Adrenal gland (tissue), 12 donors: Measurements from ENCODE around the gene CLEC2L. TPM values are rescaled to one million over a fixed set of nuclear protein-coding genes. Genes with fewer than 3 reads are reported as not detected.
"Not testable (repeated sequence)": the region's sequence is repeated elsewhere in the genome, so short reads cannot be mapped to it uniquely, and the experiment has no call there.

Experiments used
- DNase-seq, 7 donors: peaks; one replicate each; pipeline ENCODE4 v3.0.0-alpha.2; 2019 to 2020
- H3K27ac ChIP-seq, 5 donors: fragments of 200-600 bp; sonication (generic) in 4 of 5; 1 replicate in 3 of 5; 2 replicates in 2 of 5; pipeline versions ENCODE4 v1.5.1 to v1.8.0; 2016 to 2020; ENCODE audit warnings: mild to moderate bottlenecking in 1 of 5
- H3K27me3 ChIP-seq: fragments of 200-600 bp; 2 replicates; pipeline ENCODE4 v1.8.0; 2021
- H3K36me3 ChIP-seq, 2 donors: fragments of 200-600 bp; replicated peaks in 1 of 2; 1 replicate in 1 of 2; 2 replicates in 1 of 2; pipeline versions ENCODE4 v1.5.1 to v1.8.0; 2018 to 2022
- H3K4me1 ChIP-seq, 2 donors: fragments of 200-600 bp; replicated peaks in 1 of 2; 1 replicate in 1 of 2; 2 replicates in 1 of 2; pipeline versions ENCODE4 v1.5.1 to v1.8.0; 2018 to 2021
- H3K4me3 ChIP-seq, 4 donors: fragments of 200-600 bp; sonication (generic) in 3 of 4; one replicate each; pipeline ENCODE4 v1.5.1; 2016 to 2018
- H3K9me3 ChIP-seq, 3 donors: fragments of 200-600 bp; sonication (generic) in 1 of 3; replicated peaks in 1 of 3; 1 replicate in 2 of 3; 2 replicates in 1 of 3; pipeline versions ENCODE4 v1.5.1 to v1.8.0; 2016 to 2021
- CTCF ChIP-seq, 6 experiments: fragments of 450-650 bp in 4 of 6; fragments of 200-600 bp in 2 of 6; sonication (generic) in 1 of 6; IDR thresholded peaks; 1 replicate in 5 of 6; 2 replicates in 1 of 6; pipeline versions ENCODE4 v1.5.1 to v1.8.0; 2016 to 2021; ENCODE audit warnings: antibody characterized with exemption in 6 of 6, mild to moderate bottlenecking in 2 of 6, moderate library complexity in 1 of 6
- POLR2A ChIP-seq, 2 donors: fragments of 450-650 bp; IDR thresholded peaks; one replicate each; pipeline ENCODE4 v1.6.1; 2017; ENCODE audit warnings: antibody characterized with exemption in 2 of 2, mild to moderate bottlenecking in 2 of 2, moderate library complexity in 1 of 2
- WGBS, 4 donors: extraction: QIAGEN DNeasy Blood & Tissue Kit in 2 of 4; methylation state at CpG; one replicate each; pipeline versions ENCODE4 v1.1.5 to v1.1.7; 2013 to 2017; 5-methylcytosine and 5-hydroxymethylcytosine counted together
- intact Hi-C, 2 donors: fragments of 100-400 bp; cut with DNase I; formaldehyde crosslinking; loops; one replicate each; pipeline versions ENCODE4 v1.14.1 to v1.15.0; 2022 to 2023
- polyA plus RNA-seq, 3 donors: library from polyadenylated mRNA; stranded (reverse); fragments of 200-250 nt in 2 of 3; fragments of 350-450 nt in 1 of 3; fragmentation: Illumina TruSeq in 1 of 3; extraction: RNeasy Lipid Tissue Mini Kit (QIAGEN cat#74804) in 1 of 3; gene quantifications; one replicate each; pipeline ENCODE4 v1.2.3, GENCODE V29; 2013 to 2014
- total RNA-seq, 9 donors: library from RNA; depleted of rRNA in 4 of 9; stranded (reverse); fragments of >200 nt in 4 of 9; fragments of 120-200 nt in 1 of 9; fragmentation: NEBNext Ultra II Directional in 1 of 9; extraction: Animal tissue kit (Norgen Biotek cat#: 25700) in 1 of 9; gene quantifications; one replicate each; pipeline versions ENCODE4 v1.1.0 to v1.2.4, GENCODE V29; 2013 to 2023
- donor health status: healthy with polysubstance abuse.
- donor health status: Bipolar disorder and iron deficiency.
- donor health status: DM: yes; HTN: yes; CAD: no.
- donor health status: DM: no; HTN: no; CAD: no.
- donor health status: DM: no; HTN: no; CAD: no.
- donor health status: DM: yes; HTN: yes; CAD: no.

CLEC2L gene
- total and polyA plus RNA-seq, 12 donors = 0.06 to 0.18 TPM; not detected in 10

DNA sequence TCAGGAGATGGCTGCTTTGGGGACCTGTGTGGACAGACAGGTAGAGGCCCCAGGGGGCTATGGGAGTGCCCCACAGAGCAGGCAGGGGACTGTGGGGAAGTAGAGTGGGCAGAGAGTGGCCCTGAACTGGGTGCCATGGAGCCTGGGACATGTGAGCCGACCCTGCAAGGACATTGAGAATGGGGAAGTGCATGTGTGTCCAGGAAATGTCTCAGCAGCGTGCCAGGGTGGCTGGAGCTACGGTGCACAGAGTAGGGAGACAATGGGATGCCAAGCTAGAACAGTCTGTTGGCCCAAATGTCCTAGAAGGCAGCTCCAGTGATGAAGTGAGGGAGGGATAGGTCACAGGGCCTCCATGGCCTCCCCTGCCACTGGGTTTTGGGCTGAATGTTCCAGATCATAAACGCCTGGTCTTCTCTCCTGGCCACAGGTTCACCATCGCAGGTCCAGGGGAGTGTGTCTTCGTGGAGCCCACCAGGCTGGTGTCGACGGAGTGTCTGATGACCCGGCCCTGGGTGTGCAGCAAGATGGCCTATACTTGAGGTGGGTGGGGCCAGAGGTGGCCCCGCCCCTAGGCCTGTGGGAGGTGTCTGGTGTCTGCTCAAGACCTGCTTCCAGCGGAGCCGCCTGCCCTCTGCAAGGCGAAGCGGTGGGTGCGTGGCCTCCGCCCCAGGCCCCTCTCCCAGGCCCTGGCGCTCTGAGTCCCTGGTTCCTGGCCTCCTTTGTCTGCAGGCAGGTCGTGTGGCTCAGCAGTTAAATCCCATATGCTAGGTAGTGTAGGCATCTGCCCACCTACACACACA, 20.5 kb downstream of the CLEC2L start:
- Histone ChIP-seq H3K4me3 (no peak overlapping the region), H3K4me1 (no peaks in the 10 kb centered on the region), H3K27me3 (no peaks in the 10 kb centered on the region), H3K27ac (no peak overlapping the region), H3K36me3 (no peaks in the 10 kb centered on the region), H3K9me3 (no peaks in the 10 kb centered on the region)
- no peak for TF ChIP-seq POLR2A (IDR thresholded peaks at IDR 0.05)
- TF ChIP-seq CTCF (IDR thresholded peaks at IDR 0.05) = no peak
- intact Hi-C loops = no loop called here
- DNase-seq = peak in 1 of 7 donors; percentile 10
- WGBS, 4 donors = 55 to 88% (median 84%) methylated on average over 3 to 18 of the region's 18 CpGs

DNA sequence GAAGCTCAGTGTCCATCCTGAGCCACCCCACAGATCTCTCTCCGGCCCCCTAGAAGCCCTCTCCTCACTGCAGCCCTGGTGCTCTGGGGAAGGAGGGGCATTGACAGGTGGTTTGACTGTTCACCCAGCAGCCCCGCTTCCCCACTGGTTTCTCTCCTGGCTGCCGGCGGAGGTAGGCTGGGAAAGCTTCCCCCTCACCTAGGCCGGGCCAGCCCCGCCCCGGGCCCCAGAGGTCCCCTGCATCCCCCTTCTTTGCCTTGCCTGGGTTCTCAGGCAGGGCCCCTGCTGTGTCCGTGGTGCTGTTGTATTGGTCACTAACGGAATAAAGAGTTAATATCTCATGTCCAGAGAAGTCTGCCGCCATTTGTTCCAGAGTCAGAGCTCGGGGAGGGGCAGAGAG, 21.2 kb downstream of the CLEC2L start:
- 83 to 91% (median 86%) methylated on average over 6 to 11 of the region's 11 CpGs for WGBS, 4 donors
- intact Hi-C loops = no loop called here
- Histone ChIP-seq H3K36me3 (no peaks in the 10 kb centered on the region), H3K9me3 (no peaks in the 10 kb centered on the region), H3K27me3 (no peaks in the 10 kb centered on the region), H3K27ac (no peak overlapping the region), H3K4me3 (no peak overlapping the region), H3K4me1 (no peaks in the 10 kb centered on the region)
- TF ChIP-seq CTCF (IDR thresholded peaks at IDR 0.05) = no peak
- no peak for TF ChIP-seq POLR2A (IDR thresholded peaks at IDR 0.05)
- DNase-seq = no peak

DNA sequence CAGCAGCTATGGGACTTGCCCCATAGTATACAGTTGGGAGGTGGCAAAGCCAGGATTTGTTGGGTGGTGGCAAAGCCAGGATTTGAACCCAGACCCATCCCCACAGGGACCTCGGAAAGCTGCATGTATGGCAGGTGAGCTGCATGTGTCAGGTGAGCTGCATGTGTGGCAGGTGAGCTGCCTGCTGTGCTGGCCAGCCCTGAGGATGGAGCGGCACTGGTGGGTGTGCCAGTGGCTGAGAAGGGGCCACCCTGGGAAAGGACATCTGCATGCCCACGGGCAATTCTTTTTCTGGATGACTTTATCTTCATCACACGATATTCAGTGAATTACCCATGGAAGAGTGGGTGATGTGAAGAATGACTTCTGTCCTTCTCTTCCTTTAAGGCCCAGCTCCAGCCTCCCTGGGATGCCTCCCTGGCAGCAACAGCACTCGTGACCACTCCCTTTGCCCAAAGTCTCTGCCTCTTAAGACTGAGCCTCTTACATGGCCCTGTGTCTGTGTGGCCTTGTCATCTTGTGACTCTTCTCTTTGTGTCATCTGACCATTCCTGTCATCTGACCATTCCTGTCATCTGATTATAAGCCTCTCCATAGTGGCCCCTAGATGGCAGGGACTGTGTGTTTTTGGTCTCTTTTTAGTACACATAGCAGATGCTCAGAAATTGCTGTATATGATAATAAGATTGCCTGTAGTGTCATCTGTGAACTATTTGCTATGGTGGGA, 25.0 kb downstream of the CLEC2L start:
- TF ChIP-seq POLR2A (IDR thresholded peaks at IDR 0.05) (no peak), CTCF (IDR thresholded peaks at IDR 0.05) (no peak)
- H3K9me3 ChIP-seq = no peaks in the 10 kb centered on the region
- H3K4me1 ChIP-seq = no peaks in the 10 kb centered on the region
- no peak overlapping the region for H3K4me3 ChIP-seq
- intact Hi-C loops = no loop called here
- no peaks in the 10 kb centered on the region for H3K36me3 ChIP-seq
- H3K27ac ChIP-seq = no peak overlapping the region
- DNase-seq = no peak
- WGBS, 4 donors = 73 to 88% (median 81%) methylated on average over 5 of the region's 5 CpGs
- H3K27me3 ChIP-seq = no peaks in the 10 kb centered on the region

DNA sequence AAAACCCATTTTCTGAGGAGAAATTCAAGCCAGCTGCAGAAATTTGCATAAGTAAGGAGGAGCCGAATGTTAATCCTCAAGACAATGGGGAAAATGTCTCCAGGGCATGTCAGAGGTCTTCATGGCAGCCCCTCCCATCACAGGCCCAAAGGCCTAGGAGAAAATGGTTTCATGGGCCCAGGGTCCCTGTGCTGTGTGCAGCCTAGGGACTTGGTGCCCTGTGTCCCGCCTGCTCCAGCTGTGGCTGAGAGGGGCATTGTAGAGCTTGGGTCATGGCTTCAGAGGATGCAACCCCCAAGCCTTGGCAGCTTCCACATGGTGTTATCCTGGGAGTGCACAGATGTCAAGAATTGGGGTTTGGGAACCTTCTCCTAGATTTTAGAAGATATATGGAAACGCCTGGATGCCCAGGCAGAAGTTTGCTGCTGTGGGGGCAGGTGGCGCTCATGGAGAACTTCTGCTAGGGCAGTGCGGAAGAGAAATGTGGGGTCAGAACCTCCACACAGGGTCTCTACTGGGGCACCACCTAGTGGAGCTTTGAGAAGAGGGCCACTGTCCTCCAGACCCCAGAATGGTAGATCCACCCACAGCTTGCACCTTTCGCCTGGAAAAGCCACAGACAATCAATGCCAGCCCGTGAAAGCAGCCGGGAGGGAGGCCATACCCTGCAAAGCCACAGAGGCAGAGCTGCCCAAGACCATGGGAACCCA, 30.7 kb downstream of the CLEC2L start:
- 88 to 93% (median 89%) methylated on average over 7 to 8 of the region's 8 CpGs for WGBS, 4 donors
- intact Hi-C loops, H3K27ac ChIP-seq, H3K4me1 ChIP-seq, H3K36me3 ChIP-seq, H3K27me3 ChIP-seq, H3K4me3 ChIP-seq, H3K9me3 ChIP-seq, DNase-seq: not testable (repeated sequence)
